Calu3 (cell line): ENCODE data around the gene COL5A1. TPM values are rescaled to one million over a fixed set of nuclear protein-coding genes. Genes with fewer than 3 reads are reported as not detected.

Experiments
- BruUV-seq: library from RNA; stranded (reverse); fragments of 400-500 nt; replicated peaks from 2 replicates; lab custom pipeline; 2021; lab: Mats Ljungman, UMichigan
- CTCF ChIA-PET: fragments of 300-600 bp; sonication (Branson Sonifier 250); formaldehyde crosslinking; loops from one replicate; lab custom pipeline; 2022; ENCODE audit warnings: antibody characterized with exemption; lab: Charles Lee
- DNase-seq: peaks from one replicate; pipeline ENCODE4 v3.0.0; 2022
- H3K27ac Mint-ChIP-seq: one replicate; pipeline ENCODE4 v1.8.0; 2022; ENCODE audit warnings: mixed read lengths; ENCODE audit not compliant: unreplicated experiment
- H3K27me3 Mint-ChIP-seq: one replicate; pipeline ENCODE4 v1.8.0; 2022; ENCODE audit warnings: mixed read lengths; ENCODE audit not compliant: unreplicated experiment
- H3K36me3 Mint-ChIP-seq: one replicate; pipeline ENCODE4 v1.8.0; 2022; ENCODE audit warnings: mild to moderate bottlenecking, moderate library complexity, mixed read lengths; ENCODE audit not compliant: insufficient read depth, unreplicated experiment
- H3K4me1 Mint-ChIP-seq: one replicate; pipeline ENCODE4 v1.8.0; 2022; ENCODE audit warnings: mild to moderate bottlenecking, low read depth, mixed read lengths; ENCODE audit not compliant: unreplicated experiment
- H3K4me3 Mint-ChIP-seq: one replicate; pipeline ENCODE4 v1.8.0; 2022; ENCODE audit warnings: mild to moderate bottlenecking, low read depth, moderate library complexity, mixed read lengths; ENCODE audit not compliant: unreplicated experiment
- H3K9me3 Mint-ChIP-seq: one replicate; pipeline ENCODE4 v1.8.0; 2022; ENCODE audit warnings: low read depth, mixed read lengths; ENCODE audit not compliant: unreplicated experiment
- CTCF ChIP-seq: fragments of 200-600 bp; IDR thresholded peaks from one replicate; pipeline ENCODE4 v1.8.0; 2022; ENCODE audit warnings: antibody characterized with exemption; ENCODE audit not compliant: unreplicated experiment
- intact Hi-C: fragments of 100-400 bp; cut with micrococcal nuclease; formaldehyde crosslinking; loops from one replicate; pipeline ENCODE4 v1.10.0; 2022; ENCODE audit not compliant: unreplicated experiment
- total RNA-seq: library from RNA; stranded (reverse); gene quantifications from 2 replicates; pipeline ENCODE4 v1.2.3, GENCODE V29; 2022

The COL5A1 gene
- total RNA-seq, 1 experiment from 2014 or later, result not detected

- Mint-ChIP-seq H3K27me3 (no peaks in the 10 kb centered on the region), H3K4me1 (no peaks in the 10 kb centered on the region), H3K36me3 (peaks cover 6% of the 10 kb centered on the region), H3K4me3 (no peak overlapping the region), H3K9me3 (no peaks in the 10 kb centered on the region), H3K27ac (no peak overlapping the region)
- intact Hi-C loops, result no loop called here
- no peak for DNase-seq
- CTCF ChIA-PET, result interaction anchor here (0.7 kb wide), 2 partner anchors 19 to 213 kb away, joined by 3 to 6 read pairs; no protein-coding TSS in a partner anchor
- TF ChIP-seq CTCF, result no peak
- BruUV-seq, result no TSS peak
Measured at GRCh38 chr9:134661791-134662142, 20.2 kb downstream of the COL5A1 start.

GRCh38 chr9:134662143-134662876, 20.7 kb downstream of the COL5A1 start:
- no peak for DNase-seq
- Mint-ChIP-seq H3K27ac (no peak overlapping the region), H3K4me1 (no peaks in the 10 kb centered on the region), H3K4me3 (no peak overlapping the region), H3K9me3 (no peaks in the 10 kb centered on the region), H3K36me3 (peaks cover 6% of the 10 kb centered on the region), H3K27me3 (no peaks in the 10 kb centered on the region)
- intact Hi-C loops, result no loop called here
- TF ChIP-seq CTCF, result no peak
- CTCF ChIA-PET, result interaction anchor here (0.7 kb wide), 2 partner anchors 18 to 213 kb away, joined by 3 to 6 read pairs; no protein-coding TSS in a partner anchor
- BruUV-seq, result no TSS peak

- Mint-ChIP-seq H3K27me3 (peaks cover 3% of the 10 kb centered on the region), H3K36me3 (peaks cover 6% of the 10 kb centered on the region), H3K27ac (no peak overlapping the region), H3K4me1 (no peaks in the 10 kb centered on the region), H3K9me3 (no peaks in the 10 kb centered on the region), H3K4me3 (no peak overlapping the region)
- intact Hi-C loops, result no loop called here
- no TSS peak for BruUV-seq
- no peak for TF ChIP-seq CTCF
- no peak for DNase-seq
- CTCF ChIA-PET, result no interaction called here
Measured at GRCh38 chr9:134663084-134663483, 21.5 kb downstream of the COL5A1 start.

- DNase-seq, result no peak
- CTCF ChIA-PET, result no interaction called here
- Mint-ChIP-seq H3K4me3 (no peak overlapping the region), H3K27ac (no peak overlapping the region), H3K36me3 (peaks cover 6% of the 10 kb centered on the region), H3K4me1 (no peaks in the 10 kb centered on the region), H3K9me3 (peaks cover 3% of the 10 kb centered on the region), H3K27me3 (peaks cover 11% of the 10 kb centered on the region)
- no peak for TF ChIP-seq CTCF
- intact Hi-C loops, result no loop called here
- BruUV-seq, result no TSS peak
Measured at GRCh38 chr9:134663753-134664415, 22.3 kb downstream of the COL5A1 start.
